ENCODE results near the gene CEACAM7. TPM values are rescaled to one million over a fixed set of nuclear protein-coding genes. Genes with fewer than 3 reads are reported as not detected.
"Not testable (repeated sequence)": the region's sequence is repeated elsewhere in the genome, so short reads cannot be mapped to it uniquely, and the experiment has no call there.

Gene CEACAM7
- total RNA-seq, 2 donors from 2014 or later, result 0.52 to 0.99 TPM

- H3K27me3 ChIP-seq, result no peaks in the 10 kb centered on the region
- no peaks in the 10 kb centered on the region for H3K36me3 ChIP-seq (replicated peaks in 1 of 2; ENCODE audit: insufficient read depth in 1 of 2, low read depth in 2 of 2)
- 59 to 78% methylated on average over 3 to 8 of the region's 8 CpGs for WGBS, 2 donors
- no peaks in the 10 kb centered on the region for H3K4me1 ChIP-seq
- TF ChIP-seq POLR2A (IDR thresholded peaks at IDR 0.05) (no peak), CTCF (IDR thresholded peaks at IDR 0.05) (no peak)
- H3K4me3 ChIP-seq, result no peak overlapping the region
- H3K27ac ChIP-seq, result no peak overlapping the region
- ATAC-seq (no peak), DNase-seq (no peak)
- intact Hi-C loops (cut with DNase I), result no loop called here
- H3K9me3 ChIP-seq, result no peaks in the 10 kb centered on the region
Measured at GRCh38 chr19:41709951-41710645, 22.0 kb upstream of the CEACAM7 start.

GRCh38 chr19:41709516-41709915 is 21.4 kb upstream of the CEACAM7 start:
- H3K9me3 ChIP-seq; H3K36me3 ChIP-seq (replicated peaks in 1 of 2; ENCODE audit: insufficient read depth in 1 of 2, low read depth in 2 of 2); H3K27ac ChIP-seq; intact Hi-C loops (cut with DNase I); H3K27me3 ChIP-seq; ATAC-seq; DNase-seq; H3K4me1 ChIP-seq; H3K4me3 ChIP-seq: not testable (repeated sequence)
- 63 to 70% methylated on average over 8 of the region's 8 CpGs for WGBS, 2 donors

- WGBS, 2 donors, result 20 to 22% methylated on average over 4 of the region's 4 CpGs
- Histone ChIP-seq H3K9me3 (no peaks in the 10 kb centered on the region), H3K4me3 (no peak within 1 kb of the TSS), H3K27me3 (no peaks in the 10 kb centered on the region), H3K36me3 (replicated peaks in 1 of 2; ENCODE audit: insufficient read depth in 1 of 2, low read depth in 2 of 2) (no peaks in the 10 kb centered on the region), H3K4me1 (no peaks in the 10 kb centered on the region), H3K27ac (no peak within 1 kb of the TSS)
- ATAC-seq, result no peak
- no peak for DNase-seq
- TF ChIP-seq POLR2A (IDR thresholded peaks at IDR 0.05) (no peak), CTCF (IDR thresholded peaks at IDR 0.05) (no peak)
- intact Hi-C loops (cut with DNase I), result no loop called here
Measured at GRCh38 chr19:41708481-41708880, 20.4 kb upstream of the CEACAM7 start, which contains the start of gene CEACAM5. TSS of gene CEACAM5 (plus strand) at chr19:41708626. CDS start at chr19:41708732, 106 bp downstream.

- Histone ChIP-seq H3K36me3 (replicated peaks in 1 of 2; ENCODE audit: insufficient read depth in 1 of 2, low read depth in 2 of 2) (no peaks in the 10 kb centered on the region), H3K4me3 (no peak overlapping the region), H3K9me3 (no peaks in the 10 kb centered on the region), H3K27ac (no peak overlapping the region), H3K4me1 (no peaks in the 10 kb centered on the region), H3K27me3 (no peaks in the 10 kb centered on the region)
- WGBS, 2 donors, result 51 to 68% methylated on average over 5 of the region's 5 CpGs
- no peak for DNase-seq
- no peak for TF ChIP-seq POLR2A (IDR thresholded peaks at IDR 0.05)
- no peak for TF ChIP-seq CTCF (IDR thresholded peaks at IDR 0.05)
- intact Hi-C loops (cut with DNase I), result no loop called here
- ATAC-seq, result no peak
Measured at GRCh38 chr19:41707871-41708371, 19.9 kb upstream of the CEACAM7 start.

- H3K4me3 ChIP-seq, result no peak overlapping the region
- no peaks in the 10 kb centered on the region for H3K9me3 ChIP-seq
- no peaks in the 10 kb centered on the region for H3K27me3 ChIP-seq
- ATAC-seq, result no peak
- intact Hi-C loops (cut with DNase I), result no loop called here
- TF ChIP-seq CTCF (IDR thresholded peaks at IDR 0.05) (no peak), POLR2A (IDR thresholded peaks at IDR 0.05) (no peak)
- no peak overlapping the region for H3K27ac ChIP-seq
- 48 to 49% methylated on average over 5 of the region's 5 CpGs for WGBS, 2 donors
- no peaks in the 10 kb centered on the region for H3K36me3 ChIP-seq (replicated peaks in 1 of 2; ENCODE audit: insufficient read depth in 1 of 2, low read depth in 2 of 2)
- no peaks in the 10 kb centered on the region for H3K4me1 ChIP-seq
- no peak for DNase-seq
Measured at GRCh38 chr19:41707502-41707812, 19.4 kb upstream of the CEACAM7 start.
